ENCODE data around the gene OR7G3. TPM values are rescaled to one million over a fixed set of nuclear protein-coding genes. Genes with fewer than 3 reads are reported as not detected.

OR7G3 gene
- polyA plus RNA-seq, 3 donors = not detected

- 46 to 55% (median 49%) methylated on average over 5 of the region's 5 CpGs for WGBS, 3 donors
- H3K27ac ChIP-seq (ENCODE audit: low read depth, low read length) = no peak overlapping the region
Observed at GRCh38 chr19:9116547-9116946, 10.2 kb downstream of the OR7G3 start.

GRCh38 chr19:9115307-9115813, 11.4 kb downstream of the OR7G3 start, which contains the start of gene OR7G1:
Gene OR7G1, minus strand, starts transcription at chr19:9115763. Its CDS starts 0 bp downstream, at chr19:9115763.
- WGBS, 3 donors = 76 to 83% (median 76%) methylated on average over 2 of the region's 2 CpGs
- H3K27ac ChIP-seq (ENCODE audit: low read depth, low read length) = no peak within 1 kb of the TSS

DNA sequence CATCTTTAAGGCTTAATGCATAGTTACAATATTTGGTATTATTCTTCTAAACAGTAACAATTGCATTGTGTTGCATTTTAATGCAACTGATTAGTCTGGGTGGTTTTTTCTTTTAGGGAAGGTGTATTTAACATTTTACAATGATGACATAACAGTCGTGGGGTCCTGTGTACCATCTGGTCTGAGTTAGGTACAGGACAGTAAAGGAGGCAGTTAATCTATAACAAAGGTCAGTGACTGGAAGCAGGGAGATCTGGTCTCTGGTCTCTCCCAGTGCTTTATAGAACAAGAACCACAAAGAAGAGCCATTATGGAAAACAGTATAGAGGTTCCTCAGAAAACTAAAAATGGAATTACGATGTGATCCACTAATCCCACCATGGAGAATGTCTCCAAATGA, 16.8 kb downstream of the OR7G3 start:
- no peak overlapping the region for H3K27ac ChIP-seq (ENCODE audit: low read depth, low read length)
- WGBS, 3 donors = 36 to 68% (median 65%) methylated on average over 2 of the region's 2 CpGs

DNA sequence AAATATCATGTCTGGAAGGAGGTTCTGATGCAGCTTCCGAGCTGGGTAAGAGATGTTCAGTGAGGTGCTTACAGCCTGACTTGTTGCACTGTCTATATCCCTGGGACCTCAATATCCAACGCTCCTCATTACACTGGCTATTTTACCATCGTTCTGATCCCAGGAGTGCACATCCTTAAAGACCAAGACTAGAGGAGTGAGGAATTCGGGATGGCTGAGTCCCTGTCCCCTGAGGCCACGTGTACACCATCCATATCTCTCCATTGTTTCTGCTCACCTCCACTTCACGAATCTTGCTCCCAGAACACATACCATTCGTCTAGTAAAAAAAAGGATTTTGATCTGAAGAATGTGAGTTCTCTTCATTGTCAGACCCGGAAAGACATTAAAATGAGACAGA, 19.4 kb downstream of the OR7G3 start, which contains the start of gene OR7G2:
TSS of gene OR7G2 (minus strand) at position 101 of the 400 bp plus-strand sequence. CDS start 4,232 bp downstream, outside the sequence.
- WGBS, 3 donors = 55 to 65% (median 57%) methylated on average over 8 of the region's 8 CpGs
- no peak within 1 kb of the TSS for H3K27ac ChIP-seq (ENCODE audit: low read depth, low read length)

DNA sequence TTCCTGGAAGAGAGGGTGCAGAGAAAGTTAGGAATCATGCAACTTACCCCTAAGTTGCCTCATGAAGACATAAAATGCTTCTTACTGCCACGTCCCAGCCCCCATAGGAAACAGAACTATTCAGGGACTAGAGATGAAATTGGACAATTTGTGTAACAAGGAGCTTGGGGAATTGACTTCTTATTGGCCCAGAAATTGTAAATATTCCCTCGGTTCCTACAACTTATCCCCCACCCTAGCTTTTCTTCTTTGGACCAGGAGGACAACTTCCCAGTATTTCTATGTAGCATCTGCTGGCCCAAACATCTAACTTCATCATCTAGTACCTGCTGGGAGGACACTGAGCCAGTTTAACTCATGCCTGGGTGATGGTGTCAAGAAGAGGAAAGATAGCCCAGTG, 40.0 kb downstream of the OR7G3 start, which contains the start of gene OR1M1:
TSS of gene OR1M1 (plus strand) at position 301 of the 400 bp plus-strand sequence. CDS start 6,184 bp downstream, outside the sequence.
- no peak within 1 kb of the TSS for H3K27ac ChIP-seq (ENCODE audit: low read depth, low read length)
- WGBS, 3 donors = 39 to 56% (median 51%) methylated on average over 2 of the region's 2 CpGs

DNA sequence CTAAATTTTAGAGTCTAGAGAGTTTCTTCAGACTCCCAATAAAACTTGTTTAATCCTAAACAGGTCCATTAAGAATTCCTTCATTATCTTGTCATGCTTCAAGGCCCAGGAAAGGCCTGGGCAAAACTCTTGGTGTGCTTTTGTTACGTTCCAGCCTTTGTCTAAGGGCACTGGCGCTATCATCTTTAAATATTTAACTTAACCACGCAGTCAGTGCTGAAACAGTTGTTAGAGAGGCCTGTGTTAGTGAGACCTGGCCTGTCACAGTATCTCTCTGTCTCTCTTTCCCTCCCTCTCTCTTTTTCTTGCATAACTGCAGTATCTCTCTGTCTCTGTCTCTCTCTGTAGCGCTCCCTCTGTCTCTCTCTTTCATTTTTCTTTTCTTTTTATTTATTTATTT, 48.1 kb downstream of the OR7G3 start:
- WGBS, 3 donors = 48 to 87% (median 81%) methylated on average over 4 of the region's 4 CpGs
- H3K27ac ChIP-seq (ENCODE audit: low read depth, low read length) = no peak overlapping the region

DNA sequence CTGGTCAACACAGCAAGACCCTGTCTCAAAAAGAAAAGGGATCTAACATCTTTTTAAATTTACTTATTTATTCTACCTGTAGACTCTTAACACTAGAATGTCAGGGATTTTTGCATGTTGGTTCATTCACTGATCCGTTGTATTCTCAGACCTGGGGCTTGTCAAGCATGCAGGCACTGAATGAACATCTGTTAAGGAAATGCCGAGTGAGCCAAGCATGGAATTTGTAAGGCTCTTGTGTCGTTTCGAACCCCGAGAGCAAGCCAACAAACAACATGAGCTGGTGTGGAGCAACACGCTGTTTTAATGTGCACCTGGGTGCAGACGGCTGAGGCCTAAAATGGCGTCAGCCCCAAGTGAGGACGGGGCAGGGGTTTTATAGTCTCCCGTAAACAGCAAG, 49.8 kb downstream of the OR7G3 start:
- 80 to 82% (median 81%) methylated on average over 10 of the region's 10 CpGs for WGBS, 3 donors
- no peak overlapping the region for H3K27ac ChIP-seq (ENCODE audit: low read depth, low read length)

Other genes starting within 250 kb of the OR7G3 start
- 1 to 10 TPM in 1 of 3 donors, under 1 TPM in 2; 0.03 to 3.3 (median 0.90) TPM for gene MUC16, start 116.5 kb downstream of the OR7G3 start, polyA plus RNA-seq
- not detected for gene OR1M1, start 39.9 kb downstream of the OR7G3 start, polyA plus RNA-seq
- gene OR7G2, start 19.5 kb downstream of the OR7G3 start, polyA plus RNA-seq = not detected
- gene OR7G1, start 11.2 kb downstream of the OR7G3 start, polyA plus RNA-seq = not detected
- 10 to 100 TPM; 12.4 to 18.8 (median 14.6) TPM for gene ZNF317, start 13.4 kb upstream of the OR7G3 start, polyA plus RNA-seq
- gene OR7D2, start 52.0 kb upstream of the OR7G3 start, polyA plus RNA-seq = under 1 TPM; 0.03 to 0.11 (median 0.07) TPM
- gene OR7D4, start 92.6 kb upstream of the OR7G3 start, polyA plus RNA-seq = not detected
- gene OR7E24, start 124.0 kb upstream of the OR7G3 start, polyA plus RNA-seq = not detected
- gene ZNF699, start 182.9 kb upstream of the OR7G3 start, polyA plus RNA-seq = 1 to 10 TPM in 2 of 3 donors, under 1 TPM in 1; 0.34 to 1.8 (median 1.4) TPM
- gene ZNF559, start 197.2 kb upstream of the OR7G3 start, polyA plus RNA-seq = 10 to 100 TPM in 1 of 3 donors, 1 to 10 TPM in 2; 5.6 to 12.1 (median 6.2) TPM
- under 1 TPM; 0.56 to 0.97 (median 0.89) TPM for gene ZNF177, start 236.1 kb upstream of the OR7G3 start, polyA plus RNA-seq

Data from adipose tissue (tissue), 3 donors.